GOT3 (cell line): ENCODE data around the gene DTNBP1.

Source experiments
- DNase-seq: peaks from one replicate; lab custom pipeline; 2025; ENCODE audit warnings: mixed read lengths; lab: John Stamatoyannopoulos, UW

DTNBP1 gene

GRCh38 chr6:15515226-15515625, 147.6 kb downstream of the DTNBP1 start:
- no peak for DNase-seq

GRCh38 chr6:15513801-15514711, 148.8 kb downstream of the DTNBP1 start:
- DNase-seq: no peak

GRCh38 chr6:15513131-15513771, 149.6 kb downstream of the DTNBP1 start:
- no peak for DNase-seq

- DNase-seq: no peak
Observed at GRCh38 chr6:15512721-15513120, 150.1 kb downstream of the DTNBP1 start.

GRCh38 chr6:15512126-15512525, 150.7 kb downstream of the DTNBP1 start:
- no peak for DNase-seq

- DNase-seq: no peak
Observed at GRCh38 chr6:15511248-15512125, 151.3 kb downstream of the DTNBP1 start.

- no peak for DNase-seq
Observed at GRCh38 chr6:15510536-15511247, 152.1 kb downstream of the DTNBP1 start.

GRCh38 chr6:15510121-15510520, 152.7 kb downstream of the DTNBP1 start:
- DNase-seq: no peak

GRCh38 chr6:15509335-15509933, 153.4 kb downstream of the DTNBP1 start:
- DNase-seq: no peak

- no peak for DNase-seq
Observed at GRCh38 chr6:15508931-15509330, 153.9 kb downstream of the DTNBP1 start.

- no peak for DNase-seq
Observed at GRCh38 chr6:15508441-15508871, 154.4 kb downstream of the DTNBP1 start.

- DNase-seq: no peak
Observed at GRCh38 chr6:15507746-15508145, 155.1 kb downstream of the DTNBP1 start.

GRCh38 chr6:15507221-15507620, 155.6 kb downstream of the DTNBP1 start:
- DNase-seq: no peak

- no peak for DNase-seq
Observed at GRCh38 chr6:15506066-15506465, 156.8 kb downstream of the DTNBP1 start.

- no peak for DNase-seq
Observed at GRCh38 chr6:15505463-15505918, 157.3 kb downstream of the DTNBP1 start.

- DNase-seq: peak; percentile 20
Observed at GRCh38 chr6:15504581-15505350, 158.1 kb downstream of the DTNBP1 start.

GRCh38 chr6:15504040-15504495, 158.8 kb downstream of the DTNBP1 start:
- DNase-seq: no peak

- no peak for DNase-seq
Observed at GRCh38 chr6:15503346-15503680, 159.5 kb downstream of the DTNBP1 start.

GRCh38 chr6:15502446-15503345, 160.1 kb downstream of the DTNBP1 start:
- no peak for DNase-seq
